Heart left ventricle (tissue), 16 donors: ENCODE measurements around the gene HOXC10. TPM values are rescaled to one million over a fixed set of nuclear protein-coding genes. Genes with fewer than 3 reads are reported as not detected.

Source experiments
- ATAC-seq, 4 donors: fragments of 200-7000 bp; cut with Tn5 transposase; one replicate each; pipeline ENCODE4 v1.9.1; 2020 to 2022; ENCODE audit warnings: moderate library complexity in 4 of 4, mild to moderate bottlenecking in 3 of 4, moderate number of reproducible peaks in 1 of 4
- DNase-seq, 5 donors: peaks; one replicate each; pipeline ENCODE4 v3.0.0-alpha.2; 2020
- H3K27ac ChIP-seq, 12 donors: fragments of 200-600 bp; sonication (generic) in 4 of 12; one replicate each; pipeline versions ENCODE4 v1.5.0 to v1.8.0; 2016 to 2022; ENCODE audit warnings: mild to moderate bottlenecking in 2 of 12
- H3K27me3 ChIP-seq, 9 donors: fragments of 200-600 bp; sonication (generic) in 2 of 9; one replicate each; pipeline versions ENCODE4 v1.5.1 to v1.8.0; 2016 to 2022; ENCODE audit warnings: mild to moderate bottlenecking in 3 of 9
- H3K36me3 ChIP-seq, 9 donors: fragments of 200-600 bp; sonication (generic) in 2 of 9; one replicate each; pipeline versions ENCODE4 v1.5.0 to v1.8.0; 2018 to 2022; ENCODE audit warnings: mild to moderate bottlenecking in 2 of 9
- H3K4me1 ChIP-seq, 12 donors: fragments of 200-600 bp; sonication (generic) in 4 of 12; one replicate each; pipeline versions ENCODE4 v1.5.0 to v1.8.0; 2016 to 2022; ENCODE audit warnings: mild to moderate bottlenecking in 3 of 12
- H3K4me3 ChIP-seq, 12 donors: fragments of 200-600 bp; sonication (generic) in 4 of 12; one replicate each; pipeline versions ENCODE4 v1.5.0 to v1.8.0; 2017 to 2022; ENCODE audit warnings: mild to moderate bottlenecking in 9 of 12, moderate library complexity in 4 of 12
- H3K9me3 ChIP-seq, 12 donors: fragments of 200-600 bp; sonication (generic) in 4 of 12; one replicate each; pipeline versions ENCODE4 v1.5.0 to v1.8.0; 2016 to 2022; ENCODE audit warnings: mild to moderate bottlenecking in 1 of 12
- POLR2A ChIP-seq, 2 donors: fragments of 450-650 bp; IDR thresholded peaks; one replicate each; pipeline ENCODE4 v1.6.1; 2017; ENCODE audit warnings: antibody characterized with exemption in 2 of 2, mild to moderate bottlenecking in 2 of 2, moderate library complexity in 2 of 2
- WGBS, 4 donors: extraction: QIAGEN DNeasy Blood & Tissue Kit in 2 of 4; methylation state at CpG; one replicate each; pipeline versions ENCODE4 v1.1.5 to v1.1.7; 2013 to 2018; 5-methylcytosine and 5-hydroxymethylcytosine counted together
- intact Hi-C, 10 donors: fragments of 100-400 bp; cut with DNase I; formaldehyde crosslinking; loops; one replicate each; pipeline versions ENCODE4 v1.11.1 to v1.14.2; 2022
- polyA plus RNA-seq, 2 donors: library from polyadenylated mRNA; stranded (reverse); fragments of 200-250 nt; gene quantifications; one replicate each; pipeline ENCODE4 v1.2.3, GENCODE V29; 2013
- total RNA-seq, 9 donors: library from RNA; depleted of rRNA in 2 of 9; stranded (reverse); fragments of >200 nt in 2 of 9; fragmentation: NEBNext Ultra II Directional in 3 of 9; extraction: Animal tissue kit (Norgen Biotek cat#: 25700) in 3 of 9; gene quantifications; one replicate each; pipeline versions ENCODE4 v1.1.0 to v1.2.4, GENCODE V29; 2016 to 2023
- TF ChIP-seq, protein P1 (sequence below), 12 donors: fragments of 200-600 bp; sonication (generic) in 4 of 12; IDR thresholded peaks; one replicate each; pipeline versions ENCODE4 v1.5.0 to v1.8.0; 2018 to 2022; ENCODE audit warnings: antibody characterized with exemption in 12 of 12, mild to moderate bottlenecking in 5 of 12
- donor health status: ischemic (EF 13 %, LVEDD 7.1; RV severe dilation, severe dysfunction).
- donor health status: healthy with polysubstance abuse.
- donor health status: DM: no; HTN: yes; CAD: no.
- donor health status: DM: no; HTN: no; CAD: no.
- donor health status: ischemic (EF 25% LVEDD 6.9; RV normal size, moderate dysfunction).
- donor health status: ischemic (EF 25% LVEDD 5.7; RV mildly dilated, moderate dysfunction).
- donor health status: healthy.
- donor health status: DM: yes; HTN: yes; CAD: no.
- donor health status: ischemic (EF 35%, LVEDD 5.7; RV mildly dilated, moderate dysfunction).
- donor health status: nonischemic (EF 11% LVEDD 7.7; RV severe dilation, severe dysfunction).
- donor health status: DM: yes; HTN: yes; CAD: no.
- donor health status: PGD.
- donor health status: ischemic (EF 29% LVEDD 5.4; RV normal size, mild dysfunction).
- donor health status: nonischemic (EF 23%, LVEDD 6.1; RV moderate dilation, normal function).

Gene HOXC10
- total and polyA plus RNA-seq, 11 donors, result not detected

DNA sequence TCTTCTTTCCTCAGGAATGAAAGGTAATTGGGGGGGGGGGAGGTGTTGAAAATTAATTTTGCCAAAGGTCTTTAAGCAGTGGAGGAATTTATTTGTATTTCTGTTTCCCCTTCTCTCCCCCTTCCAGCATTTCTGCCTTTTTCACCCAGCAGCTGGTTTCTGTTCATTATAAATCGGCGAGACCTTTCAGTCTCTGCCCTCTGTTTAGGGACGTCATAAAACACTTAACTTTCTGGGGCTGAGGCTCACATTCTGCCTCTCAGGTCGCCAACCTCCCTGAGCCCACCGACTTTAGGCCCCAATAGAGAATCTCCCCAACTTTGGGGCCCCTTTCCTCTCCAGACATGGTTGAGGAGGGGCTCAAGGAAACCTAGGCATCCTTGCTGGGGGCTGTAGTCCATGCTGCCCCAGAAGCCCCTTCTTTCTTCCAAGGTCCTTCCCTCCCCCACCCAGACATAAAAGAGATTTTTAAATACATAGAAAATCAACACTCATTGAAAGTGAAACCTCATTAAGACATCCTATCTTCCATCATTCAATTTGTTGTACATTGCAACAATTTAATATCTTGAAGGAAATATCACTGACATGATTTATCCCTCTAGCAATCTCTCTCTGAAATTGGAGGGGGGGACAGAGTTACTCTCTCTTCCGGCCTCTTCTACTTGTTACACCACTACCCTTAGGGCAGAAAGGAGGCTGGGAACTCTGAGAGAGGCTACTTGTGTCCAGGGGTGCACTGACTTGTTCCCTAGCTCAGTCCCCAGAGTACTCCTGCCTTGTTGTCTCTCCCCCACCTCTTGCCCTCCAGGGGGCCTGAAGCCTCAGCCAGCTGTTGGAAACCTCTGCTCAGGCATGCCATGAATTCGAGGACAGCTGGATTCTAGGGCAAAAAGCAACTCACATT lies 40.8 kb downstream of the HOXC10 start:
- TF ChIP-seq, protein P1, sequence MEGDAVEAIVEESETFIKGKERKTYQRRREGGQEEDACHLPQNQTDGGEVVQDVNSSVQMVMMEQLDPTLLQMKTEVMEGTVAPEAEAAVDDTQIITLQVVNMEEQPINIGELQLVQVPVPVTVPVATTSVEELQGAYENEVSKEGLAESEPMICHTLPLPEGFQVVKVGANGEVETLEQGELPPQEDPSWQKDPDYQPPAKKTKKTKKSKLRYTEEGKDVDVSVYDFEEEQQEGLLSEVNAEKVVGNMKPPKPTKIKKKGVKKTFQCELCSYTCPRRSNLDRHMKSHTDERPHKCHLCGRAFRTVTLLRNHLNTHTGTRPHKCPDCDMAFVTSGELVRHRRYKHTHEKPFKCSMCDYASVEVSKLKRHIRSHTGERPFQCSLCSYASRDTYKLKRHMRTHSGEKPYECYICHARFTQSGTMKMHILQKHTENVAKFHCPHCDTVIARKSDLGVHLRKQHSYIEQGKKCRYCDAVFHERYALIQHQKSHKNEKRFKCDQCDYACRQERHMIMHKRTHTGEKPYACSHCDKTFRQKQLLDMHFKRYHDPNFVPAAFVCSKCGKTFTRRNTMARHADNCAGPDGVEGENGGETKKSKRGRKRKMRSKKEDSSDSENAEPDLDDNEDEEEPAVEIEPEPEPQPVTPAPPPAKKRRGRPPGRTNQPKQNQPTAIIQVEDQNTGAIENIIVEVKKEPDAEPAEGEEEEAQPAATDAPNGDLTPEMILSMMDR (IDR thresholded peaks at IDR 0.05), result no peak
- H3K27ac ChIP-seq, result no peak overlapping the region
- no peaks in the 10 kb centered on the region for H3K36me3 ChIP-seq
- ATAC-seq, result no peak
- H3K9me3 ChIP-seq, result no peaks in the 10 kb centered on the region
- intact Hi-C loops, result no loop called here
- H3K27me3 ChIP-seq, result peaks cover 43 to 99% (median 89%) of the 10 kb centered on the region in 9 donors
- DNase-seq, result no peak
- H3K4me1 ChIP-seq, result peaks cover 0 to 7% (median under 1%) of the 10 kb centered on the region in 12 donors
- WGBS, 4 donors, result 29 to 39% (median 36%) methylated on average over 7 of the region's 7 CpGs
- no peak overlapping the region for H3K4me3 ChIP-seq

DNA sequence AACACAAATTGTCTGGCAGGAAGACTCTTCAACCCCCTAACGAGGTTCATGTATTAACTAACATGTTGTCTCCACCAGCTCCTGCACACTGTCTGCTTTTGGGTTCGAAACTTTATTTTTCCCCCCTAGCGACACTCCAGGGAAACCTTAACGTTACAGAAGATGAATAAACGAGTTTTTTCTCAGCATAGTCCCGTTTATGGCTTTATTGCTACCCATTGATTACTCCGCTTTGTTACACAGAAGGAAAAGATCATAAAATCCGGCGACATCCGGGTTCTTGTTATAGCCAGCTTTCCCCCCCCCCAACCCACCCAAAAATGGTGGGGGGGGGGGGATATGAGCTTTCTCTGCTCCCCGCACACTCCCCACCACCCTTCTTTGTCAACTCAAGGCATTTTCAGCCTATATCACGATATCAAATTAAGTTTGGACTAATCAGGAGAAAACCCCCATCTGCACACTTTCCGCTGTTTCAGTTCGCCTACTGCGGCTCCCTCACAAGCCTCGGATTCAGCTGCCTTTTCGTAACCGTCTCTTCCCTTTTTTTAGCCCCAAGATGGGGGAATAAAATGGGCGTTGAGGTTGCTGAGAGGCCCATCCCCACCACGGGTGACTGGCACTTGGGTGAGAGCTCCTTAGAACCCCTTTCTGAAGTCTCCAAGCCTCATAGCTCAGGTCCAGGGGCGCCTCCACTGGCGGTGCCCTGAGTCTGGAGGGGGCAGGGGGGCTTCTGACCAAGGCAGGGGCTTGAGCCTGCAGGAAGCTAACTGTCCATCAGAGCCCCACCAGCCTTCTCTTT lies 41.9 kb downstream of the HOXC10 start:
- TF ChIP-seq, protein P1 (IDR thresholded peaks at IDR 0.05), result no peak
- no peak for TF ChIP-seq POLR2A (IDR thresholded peaks at IDR 0.05)
- Histone ChIP-seq H3K9me3 (no peaks in the 10 kb centered on the region), H3K4me1 (peaks cover 0 to 16% (median 5%) of the 10 kb centered on the region in 12 donors), H3K27me3 (peaks cover 48 to 100% (median 93%) of the 10 kb centered on the region in 9 donors), H3K4me3 (no peak overlapping the region), H3K36me3 (no peaks in the 10 kb centered on the region), H3K27ac (no peak overlapping the region)
- 14 to 25% (median 20%) methylated on average over 22 of the region's 22 CpGs for WGBS, 4 donors
- intact Hi-C loops, result no loop called here
- ATAC-seq, result no peak
- DNase-seq, result no peak

DNA sequence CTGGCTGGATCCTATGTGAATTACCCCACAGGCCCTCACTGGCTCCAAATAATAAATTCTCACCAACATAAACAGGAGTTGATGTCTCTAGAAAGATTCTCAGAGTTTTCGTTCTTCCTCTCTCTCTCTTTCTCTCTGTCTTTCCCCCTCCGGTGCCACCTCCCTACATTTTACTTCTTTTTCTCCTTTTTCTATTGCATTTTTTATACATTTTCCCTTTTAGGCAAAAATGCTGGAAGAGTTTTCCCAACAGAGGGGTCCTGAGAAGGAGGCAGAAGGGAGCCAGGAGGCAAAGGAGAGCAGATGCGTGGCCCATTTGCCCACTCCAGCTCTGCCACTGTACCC lies 42.5 kb downstream of the HOXC10 start:
- no peak for DNase-seq
- TF ChIP-seq, protein P1 (IDR thresholded peaks at IDR 0.05), result no peak
- TF ChIP-seq POLR2A (IDR thresholded peaks at IDR 0.05), result no peak
- no peak for ATAC-seq
- 33 to 43% (median 41%) methylated on average over 3 of the region's 3 CpGs for WGBS, 4 donors
- H3K9me3 ChIP-seq, result no peaks in the 10 kb centered on the region
- no peak overlapping the region for H3K4me3 ChIP-seq
- H3K4me1 ChIP-seq, result peaks cover 0 to 16% (median 5%) of the 10 kb centered on the region in 12 donors
- H3K27me3 ChIP-seq, result peaks cover 54 to 100% (median 95%) of the 10 kb centered on the region in 9 donors
- H3K36me3 ChIP-seq, result no peaks in the 10 kb centered on the region
- no peak overlapping the region for H3K27ac ChIP-seq
- intact Hi-C loops, result no loop called here
